HG03066 (cell line): ENCODE results near the gene CNOT3.
"Not testable (repeated sequence)": the region's sequence is repeated elsewhere in the genome, so short reads cannot be mapped to it uniquely, and the experiment has no call there.

Experiments
- ATAC-seq: cut with Tn5 transposase; IDR thresholded peaks from one replicate; pipeline ENCODE4 v1.9.1; 2021; ENCODE audit warnings: low read depth; ENCODE audit not compliant: unreplicated experiment

CNOT3 gene

DNA sequence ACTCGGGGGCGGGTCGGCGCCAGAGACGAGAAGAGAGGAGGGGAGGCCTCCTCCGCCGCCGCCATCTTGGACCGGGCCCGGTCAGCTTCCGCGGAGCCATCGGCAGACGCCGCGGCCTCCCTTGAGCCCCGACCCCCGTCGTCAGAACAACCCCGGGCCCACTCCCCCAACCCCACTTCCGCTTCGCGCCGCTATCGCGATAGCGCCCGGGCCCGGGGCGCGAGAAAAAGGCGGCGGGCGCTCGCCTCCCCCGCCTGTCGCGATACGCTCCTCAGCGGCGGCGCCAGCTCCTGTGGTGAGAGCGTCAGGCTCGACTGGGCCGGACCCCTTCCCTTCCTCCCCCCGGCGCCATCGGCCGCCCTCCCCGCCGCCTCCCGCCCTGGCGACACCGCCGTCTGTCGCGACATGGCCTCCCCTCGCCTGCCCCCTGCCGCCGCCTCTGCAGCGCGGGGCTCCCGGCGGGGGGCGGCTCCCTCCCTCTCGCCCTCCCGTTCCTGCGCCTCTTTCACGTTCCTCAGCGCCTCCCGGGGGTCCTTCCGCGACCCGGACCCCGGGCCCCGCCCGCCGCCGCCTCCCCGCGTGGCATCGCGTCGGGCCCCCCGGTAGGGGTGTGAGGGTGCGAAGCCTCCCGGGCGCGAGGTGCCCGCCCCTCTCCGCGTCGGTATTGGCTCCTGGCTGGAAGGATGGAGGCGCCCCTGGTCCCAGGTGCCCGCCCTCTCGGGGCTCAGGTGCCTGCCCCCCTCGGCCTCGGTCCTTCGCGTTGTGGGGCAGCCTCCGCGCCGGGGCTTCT, at the start of gene CNOT3:
TSS of gene CNOT3 (plus strand) at position 64 of the 790 bp plus-strand sequence. CDS start 5,217 bp downstream, outside the sequence.
- no peak for ATAC-seq

DNA sequence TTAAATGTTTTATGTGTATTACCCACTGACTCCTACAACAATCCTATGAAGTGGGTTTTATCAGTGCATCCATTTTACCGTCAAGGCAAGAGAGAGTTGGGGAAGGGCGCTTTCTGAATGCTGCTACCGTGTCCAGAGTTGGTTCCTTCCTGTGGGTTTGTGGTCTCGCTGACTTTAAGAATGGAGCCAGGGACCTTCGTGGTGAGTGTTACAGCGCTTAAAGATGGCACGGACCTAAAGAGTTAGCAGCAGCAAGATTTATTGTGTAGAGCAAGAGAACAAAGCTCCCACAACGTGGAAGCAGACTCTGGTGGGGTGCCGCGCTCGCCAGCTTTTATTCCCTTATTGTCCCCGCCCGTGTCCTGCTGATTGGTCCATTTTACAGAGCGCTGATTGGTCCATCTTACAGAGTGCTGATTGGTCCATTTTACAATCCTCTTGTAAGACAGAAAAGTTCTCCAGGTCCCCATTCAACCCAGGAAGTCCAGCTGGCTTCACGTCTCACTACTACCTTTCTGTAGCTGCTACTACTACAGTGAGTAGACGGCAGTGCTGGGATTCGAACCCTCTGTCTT, 43.0 kb upstream of the CNOT3 start:
- no peak for ATAC-seq

DNA sequence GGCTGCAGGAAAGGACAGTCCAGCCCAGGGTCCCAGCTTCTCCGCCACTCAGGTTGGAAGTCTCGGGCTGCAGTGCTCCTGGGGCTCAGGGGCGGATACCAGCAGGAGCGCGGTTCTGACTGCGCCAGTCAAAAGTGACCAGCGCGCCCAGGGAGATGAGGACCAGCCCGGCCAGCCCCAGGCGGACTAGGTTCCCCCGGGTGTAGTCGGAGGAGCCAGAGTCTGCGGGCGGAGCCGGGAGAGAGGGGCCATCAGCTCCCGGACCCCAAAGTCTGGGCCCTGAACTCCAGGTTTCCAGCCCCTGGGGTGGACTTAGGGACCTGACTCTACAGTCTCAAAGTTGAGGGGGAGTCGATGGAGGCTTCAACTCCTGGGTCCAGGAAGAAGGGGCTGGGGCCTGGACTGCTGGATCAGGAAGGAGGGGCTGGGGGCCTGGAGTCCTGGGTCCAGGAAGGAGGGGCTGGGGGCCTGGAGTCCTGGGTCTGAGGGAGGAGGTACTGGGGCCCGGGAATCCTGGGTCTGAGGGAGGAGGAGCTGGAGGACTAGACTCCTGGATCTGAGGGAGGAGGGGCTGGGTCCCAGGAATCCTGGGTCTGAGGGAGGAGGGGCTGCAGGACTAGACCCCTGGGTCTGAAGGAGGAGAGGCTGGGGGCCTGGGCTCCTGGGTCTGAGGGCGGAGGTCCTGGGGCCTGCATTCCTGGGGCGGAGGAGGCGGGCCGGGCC, 42.3 kb upstream of the CNOT3 start:
- ATAC-seq, result no peak

DNA sequence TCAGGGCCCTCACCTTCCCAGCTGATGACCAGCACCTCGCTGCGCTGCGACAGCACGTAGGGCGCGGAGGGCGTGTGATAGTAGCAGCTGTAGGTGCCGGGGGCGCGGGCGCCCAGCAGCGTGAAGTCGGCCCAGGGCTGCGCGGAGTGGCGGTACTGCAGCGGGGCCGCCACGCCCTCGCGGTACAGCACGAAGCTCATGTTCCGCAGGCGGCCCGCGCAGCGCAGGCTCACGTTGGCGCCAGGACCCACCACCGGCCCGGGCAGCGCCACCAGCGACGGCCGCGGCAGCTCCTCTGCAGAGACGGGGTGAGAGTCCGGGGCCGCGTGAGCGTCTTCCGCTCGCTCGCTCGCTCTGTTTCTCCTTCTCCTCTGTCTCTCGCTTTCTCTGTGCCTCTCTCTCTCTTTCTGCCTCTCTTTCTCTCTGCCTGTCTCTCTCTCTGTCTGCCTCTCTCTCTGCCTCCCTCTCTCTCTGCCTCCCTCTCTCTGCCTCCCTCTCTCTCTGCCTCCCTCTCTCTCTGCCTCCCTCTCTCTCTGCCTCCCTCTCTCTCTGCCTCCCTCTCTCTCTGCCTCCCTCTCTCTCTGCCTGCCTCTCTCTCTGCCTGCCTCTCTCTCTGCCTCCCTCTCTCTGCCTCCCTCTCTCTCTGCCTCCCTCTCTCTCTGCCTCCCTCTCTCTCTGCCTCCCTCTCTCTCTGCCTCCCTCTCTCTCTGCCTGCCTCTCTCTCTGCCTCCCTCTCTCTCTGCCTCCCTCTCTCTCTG, 41.5 kb upstream of the CNOT3 start:
- not testable (repeated sequence) for ATAC-seq

DNA sequence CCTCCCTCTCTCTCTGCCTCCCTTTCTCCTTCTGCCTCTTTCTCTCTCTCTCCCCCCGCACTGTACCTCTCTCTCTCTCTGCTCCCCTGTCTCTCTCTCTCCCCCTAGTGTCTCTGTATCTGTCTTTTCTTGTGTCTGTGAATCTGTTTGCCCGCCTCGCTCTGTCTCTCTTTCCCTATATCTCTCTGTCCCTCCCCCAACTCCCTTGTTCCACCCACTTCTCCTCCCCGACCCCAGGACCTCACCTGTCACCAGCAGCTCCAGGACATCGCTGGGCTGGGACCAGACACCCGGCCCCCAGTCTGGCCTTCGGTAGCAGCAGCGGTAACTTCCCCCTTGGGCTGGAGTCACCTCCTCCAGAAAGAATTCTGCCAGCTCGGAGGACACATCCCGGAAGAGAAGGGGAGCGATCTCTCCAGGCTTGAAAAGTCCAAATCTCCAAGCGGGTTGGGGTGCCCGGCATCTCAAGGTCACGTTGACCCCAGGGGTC, 40.9 kb upstream of the CNOT3 start:
- ATAC-seq, result no peak

DNA sequence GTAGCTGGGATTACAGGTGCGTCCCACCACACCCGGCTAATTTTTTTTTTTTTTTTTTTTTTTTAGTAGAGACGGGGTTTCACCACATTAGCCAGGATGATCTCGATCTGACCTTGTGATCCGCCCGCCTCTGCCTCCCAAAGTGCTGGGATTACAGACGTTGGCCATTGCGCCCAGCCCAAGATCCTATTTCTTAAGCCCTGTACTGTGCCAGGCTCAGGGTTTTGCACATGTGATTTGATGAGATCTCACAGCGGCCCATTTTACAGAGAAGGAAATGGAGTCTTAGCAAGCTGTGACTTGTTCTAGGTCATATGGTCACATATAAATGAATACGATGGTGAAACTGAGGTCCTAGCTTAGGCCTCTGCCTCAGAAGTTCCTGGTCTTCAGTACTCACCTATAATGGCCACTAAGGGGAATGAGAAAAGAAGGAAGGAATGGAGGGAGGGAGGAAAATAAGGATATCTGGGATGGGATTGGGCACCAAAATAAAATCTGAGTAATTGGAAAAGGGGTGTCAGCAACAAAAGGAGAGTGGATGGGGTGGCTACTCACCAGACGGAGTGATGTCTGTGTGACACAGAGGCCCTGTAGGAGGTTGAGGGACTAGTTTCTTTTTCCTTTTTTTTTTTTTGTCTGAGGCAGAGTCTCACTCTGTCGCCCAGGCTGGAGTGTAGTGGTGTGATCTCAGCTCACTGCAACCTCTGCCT, 38.2 kb upstream of the CNOT3 start:
- no peak for ATAC-seq

DNA sequence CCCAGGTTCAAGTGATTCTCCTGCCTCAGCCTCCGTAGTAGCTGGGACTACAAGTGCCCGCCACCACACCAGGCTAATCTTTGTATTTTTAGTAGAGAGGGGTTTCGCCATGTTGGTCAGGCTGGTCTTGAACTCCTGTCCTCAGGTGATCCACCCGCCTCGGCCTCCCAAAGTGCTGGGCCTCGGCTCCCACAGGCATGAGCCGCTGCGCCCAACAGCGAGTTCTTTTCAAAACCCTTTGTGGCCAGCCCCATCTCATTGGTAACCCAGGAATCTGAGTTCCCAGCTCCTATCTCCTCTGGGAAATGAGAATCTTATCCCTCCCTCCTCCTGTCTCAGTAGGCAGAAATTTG, 37.7 kb upstream of the CNOT3 start:
- not testable (repeated sequence) for ATAC-seq

DNA sequence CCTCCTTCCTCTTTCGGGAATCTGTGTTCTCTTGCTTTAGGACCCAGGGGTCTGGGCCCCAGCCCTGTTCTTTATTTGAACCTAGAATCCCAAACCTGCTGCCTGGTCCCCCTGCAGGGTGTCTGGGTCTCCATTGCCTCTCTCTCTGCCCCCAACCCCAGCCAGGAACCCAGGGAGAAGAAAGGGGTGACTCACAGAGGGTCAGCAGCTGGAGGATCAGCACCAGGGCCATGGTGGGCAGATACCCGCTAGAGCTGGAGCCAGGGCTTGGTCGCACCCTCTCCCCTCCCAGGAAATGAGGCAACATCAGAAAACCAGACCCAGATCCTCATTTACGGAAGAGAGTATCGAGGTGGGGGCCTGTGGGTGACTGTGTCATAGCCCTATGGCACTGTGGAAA, 37.0 kb upstream of the CNOT3 start, which contains the start of gene OSCAR:
TSS of gene OSCAR (minus strand) at position 243 of the 400 bp plus-strand sequence. CDS start at position 232, 11 bp downstream.
- no peak for ATAC-seq

DNA sequence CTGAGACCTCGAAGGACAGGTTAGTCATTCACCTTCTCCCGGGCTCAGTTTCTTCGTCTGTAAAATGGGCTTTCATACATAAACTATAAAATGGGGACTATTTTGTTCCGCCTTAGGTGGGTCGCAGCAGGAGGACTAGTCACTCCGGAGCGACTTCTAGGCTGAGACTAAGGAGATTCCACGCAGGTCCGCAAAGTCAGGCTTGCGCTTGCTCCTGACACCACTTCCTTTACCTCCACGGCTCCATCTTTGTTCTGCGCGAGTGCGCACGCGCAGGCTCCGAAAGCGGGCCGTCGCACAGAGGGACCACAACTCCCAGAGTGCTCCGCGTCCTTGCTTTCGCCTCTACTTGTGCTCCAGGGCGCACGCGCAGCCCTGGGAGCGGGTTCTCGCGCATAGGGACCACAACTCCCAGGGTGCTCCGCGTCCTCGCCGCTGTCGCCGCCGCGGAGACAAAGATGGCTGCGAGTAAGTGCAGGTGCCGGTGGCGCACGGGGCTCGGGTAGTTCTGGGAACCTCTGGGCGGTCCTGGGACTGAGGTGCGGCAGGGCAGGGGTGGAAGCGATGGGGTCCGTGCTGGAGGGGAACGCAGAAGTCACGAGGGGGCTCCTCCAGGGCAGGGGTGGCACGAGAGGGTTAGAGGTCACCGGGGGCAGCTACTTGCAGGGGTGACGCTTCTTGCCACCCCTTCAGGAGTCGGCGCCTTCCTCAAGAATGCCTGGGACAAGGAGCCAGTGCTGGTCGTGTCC, 35.0 kb upstream of the CNOT3 start, which contains the start of gene NDUFA3:
TSS of gene NDUFA3 (plus strand) at position 435 of the 749 bp plus-strand sequence. CDS start at position 459, 24 bp downstream.
- peak; percentile 90 for ATAC-seq

DNA sequence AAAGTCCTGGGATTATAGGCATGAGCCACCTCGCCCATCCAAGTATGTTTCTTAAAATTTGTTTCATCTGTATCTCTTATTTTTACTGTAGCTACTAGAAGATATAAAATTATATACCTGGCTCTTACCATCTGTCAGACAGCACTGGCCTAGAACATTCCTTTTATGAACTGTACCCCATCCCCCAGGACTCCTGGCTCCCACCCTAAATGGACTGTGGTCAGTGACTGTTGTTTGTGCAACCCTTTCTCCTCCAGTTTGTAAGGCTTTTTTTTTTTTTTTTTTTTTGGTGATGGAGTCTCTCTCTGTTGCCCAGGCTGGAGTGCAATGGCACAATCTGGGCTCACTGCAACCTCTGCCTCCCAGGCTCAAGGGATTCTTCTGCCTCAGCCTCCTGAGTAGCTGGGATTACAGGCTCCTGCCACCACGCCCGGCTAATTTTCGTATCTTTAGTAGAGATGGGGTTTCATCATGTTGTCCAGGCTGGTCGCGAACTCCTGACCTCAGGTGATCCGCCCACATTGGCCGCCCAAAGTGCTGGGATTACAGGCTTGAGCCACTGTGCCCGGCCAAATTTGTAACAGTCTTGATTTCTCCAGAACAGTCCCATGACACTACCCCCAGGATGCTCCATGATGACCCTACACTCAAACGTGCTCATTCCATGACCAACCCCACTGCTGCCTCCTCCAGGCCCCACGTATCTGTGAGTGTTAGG, 32.4 kb upstream of the CNOT3 start:
- no peak for ATAC-seq

DNA sequence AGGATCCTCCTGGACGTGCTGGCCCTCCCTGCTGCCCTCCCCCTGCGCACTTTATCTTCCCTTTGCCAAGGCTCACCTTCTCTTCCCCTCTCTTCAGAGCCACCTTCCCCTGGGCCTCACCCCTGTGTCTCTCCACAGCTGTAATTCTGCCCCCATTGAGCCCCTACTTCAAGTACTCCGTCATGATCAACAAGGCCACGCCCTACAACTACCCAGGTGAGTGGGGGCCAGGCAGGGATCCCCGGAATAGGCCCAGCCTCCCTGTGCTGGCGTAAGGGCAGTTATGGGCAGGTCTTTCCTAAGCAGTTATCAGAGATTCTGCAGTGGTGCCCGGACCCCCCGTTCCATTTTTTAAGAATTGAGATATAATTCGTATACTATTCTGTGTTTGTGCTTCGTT, 31.8 kb upstream of the CNOT3 start:
- no peak for ATAC-seq

DNA sequence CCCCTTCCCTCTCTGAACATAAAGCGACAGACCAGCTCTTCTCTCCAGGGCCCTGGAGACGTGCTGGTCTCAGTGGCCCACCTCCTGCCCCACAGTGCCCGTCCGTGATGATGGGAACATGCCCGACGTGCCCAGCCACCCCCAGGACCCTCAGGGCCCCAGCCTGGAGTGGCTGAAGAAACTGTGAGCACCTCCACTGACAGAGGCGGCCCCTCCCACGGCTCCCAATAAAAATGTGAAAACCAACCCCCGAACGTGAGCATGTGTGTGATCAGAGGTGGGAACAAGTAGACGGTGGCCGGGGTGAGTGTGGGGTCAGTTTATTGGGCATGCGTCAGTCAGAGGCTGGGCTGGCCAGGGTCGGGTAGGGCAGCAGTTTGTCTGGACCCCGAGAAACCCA, 30.8 kb upstream of the CNOT3 start:
- no peak for ATAC-seq

DNA sequence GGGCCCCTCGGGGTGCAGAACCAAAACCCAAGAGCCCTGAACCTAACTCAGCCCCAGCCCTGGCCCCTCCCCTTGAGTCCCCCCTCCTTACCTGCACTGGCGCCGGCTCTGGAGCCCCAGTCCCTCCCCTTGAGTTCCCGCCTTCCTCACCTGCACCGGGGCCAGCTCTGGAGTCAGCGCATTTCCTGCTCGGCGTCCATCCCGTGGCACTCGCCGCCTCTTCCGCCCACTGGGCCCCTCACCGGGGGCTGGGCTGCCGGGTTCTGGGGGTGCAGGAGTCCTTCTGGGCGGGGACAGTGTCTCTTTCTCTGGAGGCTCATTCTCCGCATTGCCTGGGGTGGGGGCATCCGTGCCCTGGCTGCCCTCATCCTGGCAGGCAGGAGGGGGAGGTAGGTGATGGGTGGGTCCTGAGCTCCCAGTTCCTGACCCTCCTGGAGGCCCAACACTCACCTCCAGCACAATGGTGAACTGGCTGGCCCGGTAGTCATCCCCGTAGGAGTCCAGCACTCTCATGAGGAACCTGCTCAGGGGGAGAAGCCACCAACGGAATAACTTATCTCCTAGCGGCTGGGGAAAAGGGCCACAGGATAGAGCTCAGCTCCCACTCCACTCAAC, 29.6 kb upstream of the CNOT3 start:
- no peak for ATAC-seq

DNA sequence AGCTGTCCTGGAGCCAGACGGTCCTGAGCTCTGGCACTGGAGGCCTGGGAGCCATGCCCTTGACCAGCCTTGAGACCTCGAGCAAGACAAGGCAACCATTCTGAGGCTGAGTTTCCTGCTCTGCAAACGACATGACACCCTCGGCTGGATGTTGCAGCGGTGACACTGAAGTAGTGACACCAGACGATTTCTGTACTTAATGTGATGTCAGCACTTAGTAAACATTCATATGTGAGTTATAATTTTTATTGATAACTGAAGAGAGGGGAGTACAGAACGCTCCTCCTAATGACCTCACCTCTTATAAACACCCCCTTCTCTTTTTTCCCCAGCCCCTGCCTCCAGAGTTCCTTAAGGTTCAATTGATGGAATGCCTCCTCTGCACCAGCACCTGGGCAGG, 29.1 kb upstream of the CNOT3 start:
- no peak for ATAC-seq

DNA sequence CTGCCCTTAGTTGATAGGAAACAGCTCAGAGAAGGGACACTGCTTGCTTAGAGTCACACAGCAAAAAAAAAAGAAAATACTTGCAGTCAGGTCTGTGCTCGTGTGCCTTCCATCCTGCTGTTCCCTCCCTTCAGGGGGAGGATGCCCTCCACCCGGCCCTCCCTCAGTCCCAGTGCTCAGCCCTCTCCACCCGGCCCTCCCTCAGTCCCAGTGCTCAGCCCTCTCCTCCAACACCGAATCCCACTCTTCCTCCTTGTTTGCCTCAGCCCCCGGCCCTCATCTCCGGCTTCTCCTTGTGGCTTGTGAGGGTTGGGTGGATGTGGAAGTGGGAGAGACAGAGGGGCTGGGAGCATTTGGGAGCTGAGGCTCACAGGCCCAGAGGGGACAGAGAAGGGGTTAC, 27.9 kb upstream of the CNOT3 start:
- no peak for ATAC-seq

DNA sequence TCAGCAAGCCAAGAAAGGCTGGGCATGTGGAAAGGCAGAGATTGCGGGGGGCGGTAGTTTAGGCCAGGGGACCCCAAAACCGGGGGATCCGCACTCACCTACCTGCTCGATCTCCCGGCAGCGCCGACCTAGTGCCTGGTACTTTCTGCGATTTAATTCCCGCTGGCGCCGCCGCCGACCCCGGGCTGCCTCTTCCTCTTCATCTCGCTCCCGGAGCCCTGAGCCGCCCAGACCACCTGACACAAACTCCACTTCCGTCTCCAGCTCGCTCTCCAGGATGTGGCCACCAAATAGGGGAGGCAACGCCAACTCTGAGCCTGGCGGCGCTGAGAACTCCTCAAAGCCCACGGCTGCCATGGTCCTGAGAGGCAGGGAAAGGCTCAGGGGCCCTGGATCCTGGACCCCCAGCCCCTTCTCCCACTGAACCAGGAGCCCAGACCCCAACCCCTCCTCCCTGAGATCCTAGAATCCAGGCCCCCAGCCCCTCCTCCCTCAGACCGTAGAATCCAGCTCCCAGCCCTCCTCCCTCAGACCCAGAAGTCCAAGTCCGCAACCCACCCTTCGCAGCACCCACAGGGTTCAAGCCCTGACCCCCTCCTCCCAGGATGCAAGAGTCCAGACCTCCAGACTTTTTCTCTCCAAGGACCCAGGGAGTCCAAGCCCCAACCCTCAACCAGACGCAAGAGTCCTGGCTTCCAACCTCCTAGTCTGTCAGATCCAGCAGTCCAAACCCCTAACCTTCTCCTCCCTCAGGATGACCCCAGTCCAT, 23.0 kb upstream of the CNOT3 start:
- ATAC-seq, result peak; percentile 14
